HepG2 (cell line): ENCODE measurements around the gene SKIDA1. TPM values are rescaled to one million over a fixed set of nuclear protein-coding genes. Genes with fewer than 3 reads are reported as not detected.

ENCODE experiments used
- AHR ChIP-seq: IDR thresholded peaks from 2 replicates; pipeline ENCODE4 v1.6.1; 2018; ENCODE audit warnings: missing genetic modification reagents, missing compliant biosample characterization
- ATF3 ChIP-seq: sonication (generic); formaldehyde crosslinking; IDR thresholded peaks from 2 replicates; pipeline ENCODE4 v1.4.0; 2020; ENCODE audit warnings: missing genetic modification reagents
- ATRX ChIP-seq: sonication (generic); formaldehyde crosslinking; IDR thresholded peaks from 2 replicates; pipeline ENCODE4 v1.4.0; 2020; ENCODE audit warnings: missing genetic modification reagents, borderline replicate concordance
- BORCS8-MEF2B ChIP-seq: sonication (generic); formaldehyde crosslinking; IDR thresholded peaks from 2 replicates; pipeline ENCODE4 v1.8.0; 2022; ENCODE audit warnings: mild to moderate bottlenecking, missing genetic modification reagents
- CAMTA2 ChIP-seq: sonication (generic); formaldehyde crosslinking; IDR thresholded peaks from 2 replicates; pipeline ENCODE4 v1.4.0; 2020; ENCODE audit warnings: mild to moderate bottlenecking, missing genetic modification reagents, borderline replicate concordance
- CHD4 ChIP-seq: fragments of 200-600 bp; sonication (generic); IDR thresholded peaks from 2 replicates; pipeline ENCODE4 v1.7.0; 2017; ENCODE audit warnings: mild to moderate bottlenecking, low read length, borderline replicate concordance
- CREBL2 ChIP-seq: sonication (generic); formaldehyde crosslinking; IDR thresholded peaks from 2 replicates; pipeline ENCODE4 v1.8.1; 2023; ENCODE audit warnings: missing genetic modification reagents, mild to moderate bottlenecking, borderline replicate concordance
- ETV6 ChIP-seq: sonication (generic); formaldehyde crosslinking; conservative IDR thresholded peaks from 2 replicates; pipeline ENCODE4 v1.4.0; 2020; ENCODE audit warnings: missing genetic modification reagents
- FLYWCH1 ChIP-seq: sonication (generic); formaldehyde crosslinking; IDR thresholded peaks from 2 replicates; pipeline ENCODE4 v1.8.1; 2023; ENCODE audit warnings: mild to moderate bottlenecking, missing genetic modification reagents
- FOXP1 ChIP-seq, 2 experiments: fragments of 450-650 bp in 1 of 2; IDR thresholded peaks; 2 replicates each; pipeline ENCODE4 v1.6.1; 2017 to 2018; ENCODE audit warnings: antibody characterized with exemption in 1 of 2
- HCFC1 ChIP-seq: fragments of 150-350 bp; IDR thresholded peaks from 2 replicates; pipeline ENCODE4 v1.6.1; 2014; ENCODE audit warnings: low read depth, low read length
- HDAC6 ChIP-seq: fragments of 200-600 bp; sonication (generic); IDR thresholded peaks from 2 replicates; pipeline ENCODE4 v1.7.0; 2017; ENCODE audit warnings: mild to moderate bottlenecking, antibody characterized with exemption, low read length, low read depth
- MLLT10 ChIP-seq: sonication (generic); formaldehyde crosslinking; IDR thresholded peaks from 2 replicates; pipeline ENCODE4 v1.4.0; 2020; ENCODE audit warnings: missing genetic modification reagents
- PITX1 ChIP-seq: sonication (generic); formaldehyde crosslinking; IDR thresholded peaks from 2 replicates; pipeline ENCODE4 v1.5.1; 2020; ENCODE audit warnings: mild to moderate bottlenecking, missing genetic modification reagents
- POGK ChIP-seq: sonication (generic); formaldehyde crosslinking; conservative IDR thresholded peaks from 2 replicates; pipeline ENCODE4 v1.8.0; 2022; ENCODE audit warnings: mild to moderate bottlenecking, moderate library complexity, missing genetic modification reagents
- RAD21 ChIP-seq: fragments of 450-650 bp; formaldehyde crosslinking; IDR thresholded peaks from 2 replicates; pipeline ENCODE4 v1.5.0; 2020; ENCODE audit warnings: mild to moderate bottlenecking
- RNF2 ChIP-seq: fragments of 450-650 bp; conservative IDR thresholded peaks from 2 replicates; pipeline ENCODE4 v1.6.1; 2016; ENCODE audit warnings: low read depth
- SALL1 ChIP-seq: sonication (generic); formaldehyde crosslinking; IDR thresholded peaks from 2 replicates; pipeline ENCODE4 v1.8.0; 2022; ENCODE audit warnings: mild to moderate bottlenecking, missing genetic modification reagents
- TARDBP ChIP-seq: sonication (generic); formaldehyde crosslinking; IDR thresholded peaks from 2 replicates; pipeline ENCODE4 v1.8.0; 2022; ENCODE audit warnings: mild to moderate bottlenecking, missing genetic modification reagents
- ZNF143 ChIP-seq: sonication (generic); formaldehyde crosslinking; IDR thresholded peaks from 2 replicates; pipeline ENCODE4 v1.4.0; 2020; ENCODE audit warnings: missing genetic modification reagents
- ZNF557 ChIP-seq: sonication (generic); formaldehyde crosslinking; IDR thresholded peaks from 2 replicates; pipeline ENCODE4 v1.4.0; 2020; ENCODE audit warnings: missing genetic modification reagents
- ZNF777 ChIP-seq: sonication (generic); formaldehyde crosslinking; IDR thresholded peaks from 2 replicates; pipeline ENCODE4 v1.4.0; 2020; ENCODE audit warnings: missing genetic modification reagents
- polyA plus RNA-seq, 8 experiments: library from polyadenylated mRNA; depleted of rRNA in 3 of 8; stranded (reverse) in 7 of 8; unstranded in 1 of 8; fragments of >200 nt; fragmentation: Illumina TruSeq in 4 of 8; extraction: Trizol in 4 of 8; gene quantifications; 2 replicates each; pipeline versions ENCODE4 v1.2.1 to v1.2.3, GENCODE V29; 2011 to 2016; ENCODE audit warnings: low read depth in 4 of 8, missing spikeins in 1 of 8, mixed read lengths in 1 of 8; ENCODE audit not compliant: insufficient read depth in 1 of 8
- total RNA-seq, 5 experiments: library from RNA; depleted of rRNA; stranded (reverse); fragments of >200 nt; fragmentation: Illumina TruSeq; extraction: Trizol; gene quantifications; 2 replicates each; pipeline ENCODE4 v1.2.3, GENCODE V29; 2016; ENCODE audit warnings: low read depth in 1 of 5
- TF ChIP-seq, protein P1 (sequence below): sonication (generic); formaldehyde crosslinking; IDR thresholded peaks from 2 replicates; pipeline ENCODE4 v1.9.0; 2022; ENCODE audit warnings: missing genetic modification reagents, mild to moderate bottlenecking, borderline replicate concordance
- TF ChIP-seq, protein P2 (sequence below): sonication (generic); formaldehyde crosslinking; IDR thresholded peaks from 2 replicates; pipeline ENCODE4 v1.9.0; 2021; ENCODE audit warnings: missing genetic modification reagents, mild to moderate bottlenecking, borderline replicate concordance

Gene SKIDA1
- total and polyA plus RNA-seq, 2 of the 13 experiments (the other 11 are each of a cell fraction or from before 2014, with no cell fraction given): 0.73 to 1.5 TPM

- TF ChIP-seq ZNF557 (CRISPR knock-in tag): 0 out of 2 replicates have a peak, but pooled peaks have one; percentile 55
- no peak for TF ChIP-seq FOXP1 (IDR thresholded peaks at IDR 0.05)
- TF ChIP-seq FOXP1 (CRISPR knock-in tag; IDR thresholded peaks at IDR 0.05): no peak
- TF ChIP-seq, protein P1, sequence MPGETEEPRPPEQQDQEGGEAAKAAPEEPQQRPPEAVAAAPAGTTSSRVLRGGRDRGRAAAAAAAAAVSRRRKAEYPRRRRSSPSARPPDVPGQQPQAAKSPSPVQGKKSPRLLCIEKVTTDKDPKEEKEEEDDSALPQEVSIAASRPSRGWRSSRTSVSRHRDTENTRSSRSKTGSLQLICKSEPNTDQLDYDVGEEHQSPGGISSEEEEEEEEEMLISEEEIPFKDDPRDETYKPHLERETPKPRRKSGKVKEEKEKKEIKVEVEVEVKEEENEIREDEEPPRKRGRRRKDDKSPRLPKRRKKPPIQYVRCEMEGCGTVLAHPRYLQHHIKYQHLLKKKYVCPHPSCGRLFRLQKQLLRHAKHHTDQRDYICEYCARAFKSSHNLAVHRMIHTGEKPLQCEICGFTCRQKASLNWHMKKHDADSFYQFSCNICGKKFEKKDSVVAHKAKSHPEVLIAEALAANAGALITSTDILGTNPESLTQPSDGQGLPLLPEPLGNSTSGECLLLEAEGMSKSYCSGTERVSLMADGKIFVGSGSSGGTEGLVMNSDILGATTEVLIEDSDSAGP (CRISPR knock-in tag): 0 out of 2 replicates have a peak, but pooled peaks have one; percentile 63
- no peak for TF ChIP-seq ETV6 (CRISPR knock-in tag)
- peak; percentile 26; the same call in 1 of the 2 replicates for TF ChIP-seq ATF3 (CRISPR knock-in tag)
- TF ChIP-seq HDAC6: no peak
- no peak for TF ChIP-seq ATRX (CRISPR knock-in tag)
- TF ChIP-seq BORCS8-MEF2B (CRISPR knock-in tag): peak; percentile 44; the same call in 1 of the 2 replicates
- TF ChIP-seq TARDBP (CRISPR knock-in tag): peak; percentile 58
- no peak for TF ChIP-seq RNF2
- no peak for TF ChIP-seq CREBL2 (CRISPR knock-in tag)
- TF ChIP-seq HCFC1: no peak
- no peak for TF ChIP-seq PITX1
- TF ChIP-seq SALL1 (CRISPR knock-in tag): peak; percentile 55
- no peak for TF ChIP-seq MLLT10 (CRISPR knock-in tag)
- TF ChIP-seq AHR (CRISPR knock-in tag): no peak
- TF ChIP-seq CAMTA2 (CRISPR knock-in tag): peak; percentile 40; the same call in 1 of the 2 replicates
- TF ChIP-seq ZNF777 (CRISPR knock-in tag): peak; percentile 68
- TF ChIP-seq ZNF143: no peak
- TF ChIP-seq CHD4: no peak
- TF ChIP-seq FLYWCH1 (CRISPR knock-in tag): no peak
- TF ChIP-seq RAD21 (CRISPR knock-in tag): peak; percentile 58; the same call in 1 of the 2 replicates
- TF ChIP-seq, protein P2, sequence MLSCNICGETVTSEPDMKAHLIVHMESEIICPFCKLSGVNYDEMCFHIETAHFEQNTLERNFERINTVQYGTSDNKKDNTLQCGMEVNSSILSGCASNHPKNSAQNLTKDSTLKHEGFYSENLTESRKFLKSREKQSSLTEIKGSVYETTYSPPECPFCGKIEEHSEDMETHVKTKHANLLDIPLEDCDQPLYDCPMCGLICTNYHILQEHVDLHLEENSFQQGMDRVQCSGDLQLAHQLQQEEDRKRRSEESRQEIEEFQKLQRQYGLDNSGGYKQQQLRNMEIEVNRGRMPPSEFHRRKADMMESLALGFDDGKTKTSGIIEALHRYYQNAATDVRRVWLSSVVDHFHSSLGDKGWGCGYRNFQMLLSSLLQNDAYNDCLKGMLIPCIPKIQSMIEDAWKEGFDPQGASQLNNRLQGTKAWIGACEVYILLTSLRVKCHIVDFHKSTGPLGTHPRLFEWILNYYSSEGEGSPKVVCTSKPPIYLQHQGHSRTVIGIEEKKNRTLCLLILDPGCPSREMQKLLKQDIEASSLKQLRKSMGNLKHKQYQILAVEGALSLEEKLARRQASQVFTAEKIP (CRISPR knock-in tag): no peak
- TF ChIP-seq POGK: 0 out of 2 replicates have a peak, but pooled peaks have one; percentile 34
Observed at GRCh38 chr10:21517134-21518031, 8.1 kb downstream of the SKIDA1 start (continued).
